NCI-H460 (cell line): ENCODE results near the gene HIPK2. TPM values are rescaled to one million over a fixed set of nuclear protein-coding genes. Genes with fewer than 3 reads are reported as not detected.

Source experiments
- DNase-seq: peaks from one replicate; pipeline ENCODE4 v3.0.0-alpha.2; 2016; ENCODE audit warnings: low read depth; ENCODE audit errors: extremely low read depth
- total RNA-seq: library from RNA; depleted of rRNA; stranded (reverse); fragments of >200 nt; shearing (Covaris generic); gene quantifications from 2 replicates; pipeline ENCODE4 v1.2.3, GENCODE V29; 2014

The HIPK2 gene
- total RNA-seq, 1 experiment from 2014 or later, result 20.6 TPM

DNA sequence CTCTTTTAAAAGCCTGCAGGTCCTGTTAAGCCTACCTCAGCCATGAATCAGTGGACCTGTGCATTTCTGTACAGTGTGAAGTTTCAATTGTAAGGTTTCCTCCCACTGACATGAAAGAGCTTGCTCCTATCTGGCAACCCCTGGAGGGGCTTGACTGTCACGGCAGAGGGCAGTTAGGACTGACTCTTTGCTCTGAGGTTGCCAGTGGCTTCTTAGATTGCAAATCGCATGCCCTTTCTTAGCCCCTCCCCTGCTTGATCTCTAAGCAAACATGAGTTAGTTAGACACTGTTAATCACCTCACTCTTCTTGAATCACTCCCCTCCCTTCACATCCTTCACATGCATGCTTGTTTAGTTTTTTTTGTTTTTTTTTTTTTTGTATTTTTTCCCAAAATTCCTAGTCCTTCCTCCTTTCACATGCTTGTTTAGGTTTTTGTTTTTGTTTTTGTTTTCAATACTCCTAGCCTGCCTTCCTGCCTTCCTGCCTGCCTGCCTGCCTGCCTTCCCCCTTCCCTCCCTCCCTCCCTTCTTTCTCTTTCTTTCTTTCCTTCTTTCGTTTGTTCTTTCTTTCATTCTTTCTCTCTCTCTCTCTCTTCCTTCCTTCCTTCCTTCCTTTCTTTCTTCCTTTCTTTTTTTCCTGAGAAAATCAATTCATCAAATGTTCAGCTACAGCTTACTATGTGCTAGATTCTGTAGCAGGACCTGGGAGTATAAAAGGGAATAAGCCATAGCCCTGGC is 6.0 kb upstream of the HIPK2 start:
- peak; percentile 35 for DNase-seq

DNA sequence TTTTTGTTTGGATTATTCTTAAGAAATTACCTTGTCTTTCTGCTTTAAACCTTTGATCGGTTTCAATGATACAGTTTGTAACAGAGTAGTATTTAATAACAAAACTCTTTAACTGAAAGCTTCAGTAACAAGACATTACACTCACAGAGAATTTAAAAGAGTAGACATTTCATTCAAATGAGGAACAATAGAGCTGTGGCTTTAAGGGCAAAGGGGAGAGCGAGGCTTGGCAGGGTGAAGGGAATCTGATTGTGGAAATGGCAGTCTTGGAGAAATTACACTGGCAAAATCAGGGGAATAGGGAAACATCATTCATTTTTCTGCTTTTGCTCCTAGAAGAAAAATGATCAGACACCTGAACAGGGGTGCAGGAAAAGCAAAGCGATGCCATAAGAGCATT is 5.1 kb upstream of the HIPK2 start:
- DNase-seq, result no peak

- no peak for DNase-seq
Observed at GRCh38 chr7:139777133-139777891, 486 bp downstream of the HIPK2 start.

DNA sequence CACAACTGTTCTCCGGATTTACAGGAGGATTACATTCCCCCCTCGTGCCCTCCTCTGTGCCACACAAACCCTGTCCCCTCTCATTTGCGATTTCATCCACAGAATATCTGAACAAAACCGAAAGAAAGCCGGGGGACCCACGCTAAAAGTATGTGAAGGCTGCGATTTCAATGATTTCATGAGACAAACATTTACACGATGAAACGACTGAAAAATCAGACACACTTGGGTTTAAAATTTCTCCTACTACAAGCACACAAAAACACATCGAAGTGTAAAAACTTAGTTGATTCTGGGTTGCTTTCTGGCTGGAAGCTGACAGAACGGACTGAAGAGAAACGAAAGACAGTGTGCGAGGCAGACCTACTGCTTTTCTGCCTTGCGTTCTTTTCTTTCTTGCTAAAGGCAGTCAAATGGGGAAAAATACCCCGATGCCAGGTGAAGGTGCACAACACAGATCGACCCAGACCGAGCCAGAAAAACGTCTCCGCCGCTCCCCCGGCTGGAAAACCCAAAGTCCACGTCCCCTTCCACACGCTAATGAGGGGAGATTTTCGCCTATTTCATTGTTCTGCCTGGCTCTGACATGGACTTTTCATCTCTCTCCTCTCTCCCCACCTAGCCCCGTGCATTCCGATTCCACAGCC is 1.2 kb downstream of the HIPK2 start:
- DNase-seq, result peak; percentile 20

DNA sequence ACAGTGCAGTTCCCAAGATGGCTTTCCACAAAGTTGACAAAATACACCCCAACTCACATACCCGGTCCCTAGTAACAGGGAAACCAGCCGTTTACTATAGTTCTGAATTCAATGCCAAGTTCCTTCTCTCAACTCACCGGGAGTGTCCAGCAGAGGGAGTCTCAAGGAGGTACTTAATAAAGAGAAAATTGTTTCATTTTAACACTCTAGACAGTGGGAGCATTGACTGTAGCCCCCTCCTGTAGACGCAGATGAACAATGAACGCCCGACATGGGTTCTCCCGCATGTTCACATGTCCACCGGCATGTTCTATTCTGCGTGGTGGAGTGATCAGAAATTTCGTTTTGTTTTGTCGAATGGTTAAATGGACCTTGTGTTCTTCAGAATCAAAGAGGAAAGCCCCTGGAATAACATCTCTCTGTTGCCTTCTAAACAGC is 1.9 kb downstream of the HIPK2 start:
- peak; percentile 71 for DNase-seq

GRCh38 chr7:139774376-139774775 is 3.4 kb downstream of the HIPK2 start:
- no peak for DNase-seq

DNA sequence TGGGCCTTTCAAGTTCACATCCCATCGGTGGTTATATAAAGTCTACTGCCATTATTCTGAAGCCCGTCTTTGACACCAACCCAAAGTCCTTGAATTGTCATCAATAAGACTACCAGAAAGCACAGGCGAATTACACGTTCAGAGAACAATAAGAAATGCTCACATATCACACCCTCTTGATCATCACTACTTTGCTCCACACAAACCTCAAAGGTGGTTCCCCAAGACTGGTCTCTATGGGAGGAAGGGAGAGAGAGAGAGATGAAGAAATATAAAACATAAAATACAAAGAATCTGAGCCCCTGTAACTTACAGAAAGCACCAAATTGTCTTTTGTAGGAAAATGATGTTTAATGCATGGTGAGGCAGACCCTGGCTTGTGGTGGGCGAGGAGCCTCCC is 4.4 kb downstream of the HIPK2 start:
- no peak for DNase-seq

- no peak for DNase-seq
Observed at GRCh38 chr7:139772873-139773272, 4.9 kb downstream of the HIPK2 start.

DNA sequence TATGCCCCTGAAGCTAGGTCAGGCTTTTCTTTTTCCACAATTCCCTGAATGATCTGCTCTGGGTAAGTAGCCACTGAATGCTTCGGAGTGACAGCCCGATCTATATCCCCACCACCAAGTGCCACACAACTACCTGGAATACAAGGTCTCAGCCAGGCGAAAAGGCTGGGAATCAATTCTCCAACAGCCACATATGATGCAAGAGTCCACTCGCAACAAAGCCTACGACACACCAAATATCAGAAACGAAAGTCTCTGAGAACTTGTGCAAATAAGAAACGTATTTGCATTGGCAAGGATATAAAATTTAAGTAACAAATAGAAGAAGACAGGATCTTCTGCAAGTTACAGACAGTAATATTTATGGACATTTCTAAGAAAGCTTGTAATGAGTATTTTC is 5.7 kb downstream of the HIPK2 start:
- DNase-seq, result peak; percentile 27

- peak; percentile 77 for DNase-seq
Observed at GRCh38 chr7:139771001-139771956, 6.5 kb downstream of the HIPK2 start.

DNA sequence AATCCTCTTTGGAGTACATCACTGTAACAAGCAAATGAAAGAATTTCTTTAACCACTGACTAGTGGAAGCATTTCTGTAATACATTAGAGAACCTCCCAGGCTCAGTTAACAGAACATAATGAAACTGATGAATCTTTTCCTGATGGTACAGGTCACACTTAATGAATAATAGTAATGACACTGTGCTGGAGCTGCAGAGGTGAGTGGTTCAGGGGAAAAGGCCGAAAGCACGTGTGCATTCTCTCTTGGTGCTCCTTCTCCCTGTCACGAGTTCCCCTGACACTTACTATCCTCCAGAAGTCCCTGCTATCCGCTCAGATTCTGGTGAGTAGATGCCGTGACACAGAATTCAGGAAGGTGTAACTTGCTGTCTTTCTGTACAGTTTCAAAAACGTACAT is 8.0 kb downstream of the HIPK2 start:
- DNase-seq, result no peak

DNA sequence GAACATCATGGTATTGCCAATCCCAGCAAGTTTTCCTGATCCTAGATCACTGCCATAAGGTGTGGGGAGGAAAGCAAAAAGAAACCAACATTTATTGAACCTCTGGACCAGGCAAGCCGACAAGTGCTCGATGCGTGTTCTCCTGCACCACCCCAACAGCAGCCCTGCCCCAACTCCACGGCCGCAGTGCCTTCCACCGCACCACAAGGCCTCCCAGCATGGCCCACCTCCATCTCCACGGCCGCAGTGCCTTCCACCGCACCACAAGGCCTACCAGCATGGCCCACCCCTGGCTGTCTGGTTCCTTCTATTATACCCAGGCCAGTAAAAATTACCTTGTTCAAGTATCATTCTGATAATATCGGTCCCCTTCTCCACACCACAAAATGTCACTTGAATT is 8.7 kb downstream of the HIPK2 start:
- no peak for DNase-seq

DNA sequence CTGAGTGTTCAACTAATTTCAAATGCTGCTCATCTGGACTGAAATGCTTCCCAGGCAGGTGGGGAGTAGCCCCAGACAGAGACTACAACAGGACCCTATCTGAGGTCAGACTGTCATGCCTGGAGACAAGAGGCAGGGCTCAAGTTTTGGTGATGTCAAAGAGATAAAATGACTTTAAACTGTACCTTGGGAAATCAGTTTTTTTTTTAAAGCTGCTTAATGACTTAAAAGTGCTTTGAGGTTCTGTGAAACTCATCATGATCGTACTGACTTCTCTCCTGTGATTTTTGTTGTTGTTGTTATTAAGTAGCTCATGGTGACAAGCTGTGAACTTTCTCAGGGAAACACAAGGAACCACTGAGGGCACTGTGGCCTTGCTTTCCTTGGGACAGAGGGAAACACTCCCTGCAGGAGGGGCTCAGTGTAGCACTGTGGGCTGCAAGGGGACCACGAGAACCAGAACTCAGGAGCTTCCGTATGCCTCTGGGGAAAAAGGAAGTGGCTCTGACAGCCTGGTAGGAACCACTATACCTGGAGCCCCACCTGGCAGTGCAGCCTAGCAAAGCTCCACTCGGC is 9.5 kb downstream of the HIPK2 start:
- no peak for DNase-seq

DNA sequence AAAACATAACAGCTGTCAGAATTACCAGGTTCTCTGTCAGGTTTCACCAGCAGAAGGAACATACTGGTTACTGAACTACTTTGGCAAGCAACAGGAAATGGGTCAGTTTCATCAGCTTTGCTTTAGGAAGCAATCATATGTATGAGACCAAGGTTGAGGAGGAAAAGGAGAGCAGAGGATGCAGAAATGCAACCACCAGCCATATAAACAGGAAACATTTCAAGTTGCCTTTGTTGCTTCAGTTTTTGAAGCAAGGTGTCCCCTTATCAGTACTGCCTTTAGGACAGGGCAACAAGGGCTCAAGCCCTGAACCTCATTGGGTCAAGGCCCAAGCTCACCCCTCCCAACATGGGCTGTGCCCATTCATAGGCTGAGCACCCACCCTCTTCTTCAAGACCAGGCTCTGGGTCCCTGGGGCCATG is 10.2 kb downstream of the HIPK2 start:
- no peak for DNase-seq

GRCh38 chr7:139765143-139765542 is 12.7 kb downstream of the HIPK2 start:
- no peak for DNase-seq

DNA sequence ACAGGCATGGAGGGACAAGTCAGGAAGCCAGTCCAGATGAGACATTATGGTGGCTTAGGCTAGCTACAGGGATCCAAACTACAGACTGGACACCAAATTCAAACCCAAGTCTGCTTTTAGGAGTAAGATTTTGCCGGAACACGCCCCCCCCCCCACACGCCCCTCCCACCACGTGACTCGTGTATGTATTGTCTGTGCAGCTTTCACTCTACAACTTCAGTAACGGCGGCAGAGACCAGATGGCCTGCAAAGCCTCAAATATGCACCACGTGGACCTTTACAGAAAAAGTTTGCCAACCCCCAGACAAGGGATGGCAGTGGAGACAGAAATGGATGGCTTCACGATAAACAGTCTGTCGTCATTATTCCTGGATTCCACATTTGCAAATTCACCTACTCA is 14.5 kb downstream of the HIPK2 start:
- no peak for DNase-seq

- DNase-seq, result no peak
Observed at GRCh38 chr7:139762886-139763285, 14.9 kb downstream of the HIPK2 start.

DNA sequence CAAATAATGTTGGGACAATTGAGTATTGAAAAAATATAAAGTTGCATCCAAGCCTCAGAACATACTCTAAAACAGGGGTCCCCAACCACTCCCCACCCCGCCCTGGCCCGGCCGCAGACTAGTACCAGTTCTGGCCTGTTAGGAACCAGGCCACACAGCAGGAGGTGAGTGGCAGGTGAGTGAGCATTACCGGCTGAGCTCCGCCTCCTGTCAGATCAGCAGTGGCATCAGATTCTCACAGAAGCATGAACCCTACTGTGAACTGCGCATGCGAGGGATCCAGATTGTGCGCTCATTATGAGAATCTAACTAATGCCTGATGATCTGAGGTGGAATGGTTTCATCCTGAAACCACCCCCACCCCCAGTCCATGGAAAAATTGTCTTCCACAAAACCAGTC is 19.4 kb downstream of the HIPK2 start:
- DNase-seq, result no peak

DNA sequence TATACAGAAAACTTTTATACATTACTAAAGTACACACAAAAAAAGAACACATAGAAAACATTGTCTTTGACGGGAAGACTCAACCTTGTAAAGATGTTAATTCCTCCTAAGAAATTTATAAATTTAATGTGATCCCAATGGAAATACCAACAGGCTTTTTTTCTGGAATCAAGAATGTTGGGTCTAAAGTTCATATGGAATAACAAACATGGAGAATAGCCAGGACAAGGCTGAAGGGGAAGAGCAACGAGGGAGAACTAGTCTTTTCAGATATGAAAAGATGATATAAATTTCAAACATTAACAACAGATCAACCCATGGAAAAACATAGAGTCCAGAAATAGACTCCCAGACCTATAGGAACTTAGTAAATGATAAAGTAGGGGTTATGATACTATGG is 19.8 kb downstream of the HIPK2 start:
- no peak for DNase-seq

- DNase-seq, result no peak
Observed at GRCh38 chr7:139753693-139754111, 24.1 kb downstream of the HIPK2 start.
